ENCODE results near the gene HLA-DQB2.
"Not testable (repeated sequence)": the region's sequence is repeated elsewhere in the genome, so short reads cannot be mapped to it uniquely, and the experiment has no call there.

Gene HLA-DQB2

DNA sequence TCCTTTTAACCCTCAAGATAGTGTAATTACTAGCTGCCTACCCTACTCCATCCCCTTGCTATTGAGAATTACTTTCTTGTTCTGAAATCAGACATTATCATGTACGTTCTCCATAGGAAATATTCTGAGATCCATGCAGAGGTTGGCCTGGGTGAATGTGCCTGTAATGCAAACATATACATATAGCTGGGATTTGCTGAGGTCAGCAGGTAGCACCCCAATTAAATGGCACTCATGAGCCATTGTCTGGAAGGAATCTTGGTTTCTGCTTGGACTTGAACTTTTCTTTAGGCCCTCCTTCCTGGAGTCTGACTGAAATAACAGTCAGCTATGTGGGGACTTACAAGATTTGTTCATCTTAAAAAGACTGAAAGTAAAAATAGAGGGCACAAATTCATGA is 3.7 kb downstream of the HLA-DQB2 start:
- TF ChIP-seq POLR2A (IDR thresholded peaks at IDR 0.05; ENCODE audit: low read depth, low read length), result no peak
- DNase-seq (ENCODE audit: insufficient read length, low spot score) (no peak), FAIRE-seq (no peak)

DNA sequence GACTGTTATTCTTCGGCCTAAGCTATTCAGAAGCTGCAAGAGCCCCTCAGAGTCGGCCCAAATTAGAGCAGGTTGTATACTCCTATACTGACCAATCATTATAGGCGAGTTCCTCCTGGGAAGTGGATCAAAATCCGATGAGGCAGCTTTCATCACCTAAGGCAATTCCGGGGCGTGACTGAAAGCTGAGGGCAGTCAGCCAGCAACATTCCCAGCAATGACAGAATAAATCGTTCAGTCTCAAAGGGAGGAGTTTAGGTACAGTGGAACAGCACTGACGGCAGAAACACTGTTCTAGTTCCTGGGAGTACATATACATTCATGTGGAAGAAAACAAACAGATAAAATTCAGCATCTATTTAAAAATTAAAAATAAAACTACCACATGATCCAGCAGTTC is 10.8 kb downstream of the HLA-DQB2 start:
- FAIRE-seq, result no peak
- DNase-seq (ENCODE audit: insufficient read length, low spot score), result no peak
- TF ChIP-seq PAX5 (IDR thresholded peaks at IDR 0.05; ENCODE audit: insufficient read depth, low read length, severe bottlenecking), result no peak
- TF ChIP-seq POLR2A (IDR thresholded peaks at IDR 0.05; ENCODE audit: low read depth, low read length), result no peak
- no peak for TF ChIP-seq SPI1 (IDR thresholded peaks at IDR 0.05; ENCODE audit: low read depth, low read length)
- no peak for TF ChIP-seq POU2F2 (IDR thresholded peaks at IDR 0.05; ENCODE audit: low read depth, low read length)
- TF ChIP-seq POLR2AphosphoS5 (IDR thresholded peaks at IDR 0.05; ENCODE audit: low read depth, low read length), result no peak
- TF ChIP-seq TAF1 (IDR thresholded peaks at IDR 0.05; ENCODE audit: low read depth, low read length), result no peak

DNA sequence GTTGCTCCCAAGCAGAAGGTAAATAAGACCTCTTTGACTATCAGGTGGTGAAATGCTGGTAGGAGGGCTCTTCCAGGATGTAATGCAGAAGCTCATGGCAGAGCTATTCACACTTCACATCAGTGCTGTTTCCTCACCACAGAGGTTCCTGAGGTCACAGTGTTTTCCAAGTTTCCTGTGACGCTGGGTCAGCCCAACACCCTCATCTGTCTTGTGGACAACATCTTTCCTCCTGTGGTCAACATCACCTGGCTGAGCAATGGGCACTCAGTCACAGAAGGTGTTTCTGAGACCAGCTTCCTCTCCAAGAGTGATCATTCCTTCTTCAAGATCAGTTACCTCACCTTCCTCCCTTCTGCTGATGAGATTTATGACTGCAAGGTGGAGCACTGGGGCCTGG is 17.7 kb downstream of the HLA-DQB2 start:
- peak; percentile 89 for FAIRE-seq
- DNase-seq (ENCODE audit: insufficient read length, low spot score), result not testable (repeated sequence)

DNA sequence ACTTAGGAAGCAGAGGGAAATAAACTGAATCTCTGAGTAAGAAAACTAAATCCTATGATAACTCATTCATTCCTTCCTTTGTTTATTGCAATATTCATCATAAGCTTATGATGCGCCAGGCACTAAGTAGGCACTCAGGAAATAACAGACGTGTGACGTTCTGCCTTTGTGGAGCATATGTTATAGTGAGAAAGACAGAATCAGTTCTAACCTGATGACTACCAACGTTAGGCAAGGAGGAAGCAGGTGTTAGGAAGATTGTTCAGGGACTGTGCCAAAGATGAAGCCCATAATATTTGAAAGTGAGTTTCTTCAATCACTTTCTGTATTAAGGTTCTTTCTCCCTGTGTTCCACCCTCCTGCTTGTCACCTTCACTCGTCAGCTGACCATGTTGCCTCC is 18.6 kb downstream of the HLA-DQB2 start:
- FAIRE-seq (no peak), DNase-seq (ENCODE audit: insufficient read length, low spot score) (no peak)
- TF ChIP-seq POLR2AphosphoS5 (IDR thresholded peaks at IDR 0.05; ENCODE audit: low read depth, low read length) (no peak), SPI1 (IDR thresholded peaks at IDR 0.05; ENCODE audit: low read depth, low read length) (no peak)

DNA sequence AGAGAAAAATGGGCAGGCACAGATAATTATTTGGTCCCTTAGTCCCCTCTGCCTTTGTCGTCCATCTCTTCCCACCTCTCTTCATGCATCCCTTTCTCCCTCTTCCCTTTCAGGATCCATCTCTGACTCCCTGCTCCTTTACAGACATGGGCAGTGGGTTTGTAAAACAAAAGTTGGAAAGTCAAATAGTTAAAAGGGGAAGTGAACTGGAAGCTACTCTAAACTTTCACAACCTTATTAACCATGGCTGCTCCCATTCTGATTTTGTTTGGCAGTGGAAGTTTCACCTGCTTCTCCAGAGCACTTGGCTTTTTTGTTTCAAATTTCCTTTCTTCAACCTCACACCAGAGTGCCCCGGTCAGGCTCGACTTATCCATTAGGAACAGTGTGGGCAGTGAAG is 21.0 kb downstream of the HLA-DQB2 start:
- TF ChIP-seq SPI1 (IDR thresholded peaks at IDR 0.05; ENCODE audit: low read depth, low read length), result peak; percentile 62
- no peak for TF ChIP-seq POLR2A (IDR thresholded peaks at IDR 0.05; ENCODE audit: low read depth, low read length)
- no peak for TF ChIP-seq POU2F2 (IDR thresholded peaks at IDR 0.05; ENCODE audit: low read depth, low read length)
- TF ChIP-seq TAF1 (IDR thresholded peaks at IDR 0.05; ENCODE audit: low read depth, low read length), result no peak
- TF ChIP-seq PAX5 (IDR thresholded peaks at IDR 0.05; ENCODE audit: insufficient read depth, low read length, severe bottlenecking), result no peak
- TF ChIP-seq POLR2AphosphoS5 (IDR thresholded peaks at IDR 0.05; ENCODE audit: low read depth, low read length), result no peak
- FAIRE-seq (no peak), DNase-seq (ENCODE audit: insufficient read length, low spot score) (no peak)

DNA sequence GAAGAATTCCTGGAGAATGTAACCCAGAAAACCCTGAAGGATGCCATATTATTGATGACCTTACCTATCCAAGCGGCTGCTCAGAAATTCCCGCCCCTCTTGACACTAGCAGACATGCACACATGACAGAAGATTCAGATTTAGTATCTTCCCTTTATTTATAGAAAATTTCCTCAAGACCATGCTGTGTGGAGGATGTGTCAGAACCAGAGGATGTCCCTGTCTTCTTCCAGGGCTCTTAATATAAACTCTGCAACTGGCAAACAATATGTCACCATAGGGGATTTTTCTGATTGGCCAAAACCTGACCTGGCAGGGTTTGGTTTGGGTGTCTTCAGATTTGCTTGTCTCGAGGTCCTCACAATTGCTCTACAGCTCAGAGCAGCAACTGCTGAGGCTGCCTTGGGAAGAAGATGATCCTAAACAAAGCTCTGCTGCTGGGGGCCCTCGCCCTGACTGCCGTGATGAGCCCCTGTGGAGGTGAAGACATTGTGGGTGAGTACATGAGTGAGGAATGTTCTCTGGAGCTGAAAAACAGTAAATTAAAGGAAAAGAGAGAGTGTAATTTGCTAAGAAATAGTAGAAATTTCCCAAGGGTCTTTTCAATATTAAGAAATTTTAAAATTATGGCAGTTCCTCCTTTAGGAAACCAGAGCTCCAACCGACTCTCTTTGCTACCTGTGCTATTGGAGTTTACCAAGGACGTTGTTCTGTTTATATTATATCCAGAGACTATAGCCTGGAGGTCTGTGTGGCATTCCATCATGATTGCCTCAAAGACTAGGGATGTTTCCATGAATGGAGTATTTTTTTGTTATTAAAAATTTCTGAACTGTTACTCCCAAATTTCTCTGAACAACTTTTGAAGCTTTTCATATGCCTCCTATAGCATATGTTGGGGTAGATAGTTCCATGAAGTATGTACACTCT is 22.0 kb downstream of the HLA-DQB2 start, which contains the start of gene HLA-DQA2:
TSS of gene HLA-DQA2 (plus strand) at position 361 of the 930 bp plus-strand sequence. CDS start at position 414, 53 bp downstream.
- TF ChIP-seq SPI1 (IDR thresholded peaks at IDR 0.05; ENCODE audit: low read depth, low read length) (no peak), POLR2A (IDR thresholded peaks at IDR 0.05; ENCODE audit: low read depth, low read length) (no peak), POU2F2 (IDR thresholded peaks at IDR 0.05; ENCODE audit: low read depth, low read length) (no peak), POLR2AphosphoS5 (IDR thresholded peaks at IDR 0.05; ENCODE audit: low read depth, low read length) (no peak), PAX5 (IDR thresholded peaks at IDR 0.05; ENCODE audit: insufficient read depth, low read length, severe bottlenecking) (no peak), TAF1 (IDR thresholded peaks at IDR 0.05; ENCODE audit: low read depth, low read length) (no peak)
- no peak for FAIRE-seq
- no peak for DNase-seq (ENCODE audit: insufficient read length, low spot score)

DNA sequence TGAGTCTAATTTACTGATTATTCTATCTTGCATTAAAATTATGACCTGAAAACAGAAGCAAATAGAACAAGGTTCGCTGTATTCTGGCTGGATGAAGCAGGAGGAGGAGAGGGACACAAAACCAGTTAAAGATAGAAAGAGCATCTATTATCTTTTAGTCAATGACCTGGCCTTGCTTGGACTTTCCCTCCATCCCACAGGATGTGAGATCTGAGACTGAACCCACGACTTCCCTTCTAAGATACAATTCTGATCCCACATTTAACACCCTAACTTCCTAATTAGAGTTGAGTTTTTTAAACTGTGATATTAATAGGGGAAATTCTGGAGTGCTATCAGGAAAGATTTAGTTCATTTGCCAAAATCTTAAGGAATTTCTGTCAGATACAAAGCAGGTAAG is 25.2 kb downstream of the HLA-DQB2 start:
- TF ChIP-seq PAX5 (IDR thresholded peaks at IDR 0.05; ENCODE audit: insufficient read depth, low read length, severe bottlenecking) (no peak), POU2F2 (IDR thresholded peaks at IDR 0.05; ENCODE audit: low read depth, low read length) (no peak), SPI1 (IDR thresholded peaks at IDR 0.05; ENCODE audit: low read depth, low read length) (peak; percentile 33; the same call in 1 of the 2 replicates)
- FAIRE-seq (no peak), DNase-seq (ENCODE audit: insufficient read length, low spot score) (no peak)

DNA sequence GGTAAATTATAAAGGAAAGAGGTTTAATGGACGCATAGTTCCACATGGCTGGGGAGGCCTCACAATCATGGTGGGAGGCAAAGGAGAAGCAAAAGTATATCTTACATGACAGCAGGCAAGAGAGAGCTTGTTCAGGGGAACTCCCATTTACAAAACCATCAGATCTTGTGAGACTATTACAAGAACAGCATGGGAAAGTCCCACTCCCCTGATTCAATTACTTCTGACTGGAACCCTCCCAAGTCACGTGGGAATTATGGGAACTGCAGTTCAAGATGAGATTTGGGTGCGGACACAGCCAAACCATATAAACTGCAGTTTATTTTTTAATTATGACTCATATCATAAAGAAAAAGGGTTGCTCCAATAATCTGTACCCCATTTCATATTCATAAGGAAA is 44.5 kb downstream of the HLA-DQB2 start:
- no peak for TF ChIP-seq SPI1 (IDR thresholded peaks at IDR 0.05; ENCODE audit: low read depth, low read length)
- TF ChIP-seq POLR2A (IDR thresholded peaks at IDR 0.05; ENCODE audit: low read depth, low read length), result no peak
- no peak for TF ChIP-seq POLR2AphosphoS5 (IDR thresholded peaks at IDR 0.05; ENCODE audit: low read depth, low read length)
- TF ChIP-seq POU2F2 (IDR thresholded peaks at IDR 0.05; ENCODE audit: low read depth, low read length), result no peak
- TF ChIP-seq PAX5 (IDR thresholded peaks at IDR 0.05; ENCODE audit: insufficient read depth, low read length, severe bottlenecking), result no peak
- TF ChIP-seq TAF1 (IDR thresholded peaks at IDR 0.05; ENCODE audit: low read depth, low read length), result no peak
- DNase-seq (ENCODE audit: insufficient read length, low spot score) (no peak), FAIRE-seq (peak; percentile 38)

DNA sequence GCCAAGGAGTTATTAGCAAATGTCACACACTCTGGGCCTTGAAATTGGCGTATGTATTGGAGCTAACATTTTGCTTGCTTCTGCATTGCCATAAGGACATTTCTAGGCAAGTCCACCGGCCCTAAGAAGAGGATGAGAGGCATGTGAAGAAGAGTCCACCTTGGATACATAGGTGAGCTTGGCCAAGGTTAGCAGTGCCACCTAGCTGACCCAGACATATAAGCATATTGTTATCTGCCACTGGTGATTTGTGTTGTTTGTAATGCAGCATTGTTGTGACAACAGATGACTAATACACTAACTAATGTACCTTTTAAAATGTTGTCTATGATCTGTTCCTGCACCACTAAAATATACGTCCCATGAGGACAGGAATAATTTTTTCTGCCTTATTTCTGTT is 46.9 kb downstream of the HLA-DQB2 start:
- no peak for TF ChIP-seq POLR2AphosphoS5 (IDR thresholded peaks at IDR 0.05; ENCODE audit: low read depth, low read length)
- no peak for TF ChIP-seq POLR2A (IDR thresholded peaks at IDR 0.05; ENCODE audit: low read depth, low read length)
- TF ChIP-seq PAX5 (IDR thresholded peaks at IDR 0.05; ENCODE audit: insufficient read depth, low read length, severe bottlenecking), result no peak
- no peak for TF ChIP-seq POU2F2 (IDR thresholded peaks at IDR 0.05; ENCODE audit: low read depth, low read length)
- no peak for TF ChIP-seq SPI1 (IDR thresholded peaks at IDR 0.05; ENCODE audit: low read depth, low read length)
- no peak for TF ChIP-seq TAF1 (IDR thresholded peaks at IDR 0.05; ENCODE audit: low read depth, low read length)
- peak; percentile 76 for FAIRE-seq
- DNase-seq (ENCODE audit: insufficient read length, low spot score), result no peak

DNA sequence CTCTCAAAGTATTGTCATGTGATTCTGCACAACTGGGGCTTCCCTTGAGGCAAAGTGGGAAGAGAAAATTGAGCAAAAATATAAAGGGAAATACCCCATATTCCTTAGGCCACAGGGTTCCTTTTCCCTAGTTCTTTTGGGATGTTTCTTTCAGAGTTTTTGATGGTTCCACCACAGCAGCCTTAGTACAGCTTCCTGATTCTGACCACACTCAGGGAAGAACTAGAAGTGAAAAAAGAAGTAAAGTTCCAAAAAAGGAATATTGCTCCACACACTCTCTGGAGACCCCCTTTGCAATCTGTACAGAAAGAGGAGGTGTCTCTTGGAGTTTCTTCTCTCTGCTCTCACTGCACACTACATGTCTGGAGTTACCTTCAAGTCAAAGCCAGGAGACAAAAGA is 50.1 kb downstream of the HLA-DQB2 start:
- TF ChIP-seq SPI1 (IDR thresholded peaks at IDR 0.05; ENCODE audit: low read depth, low read length), result no peak
- no peak for TF ChIP-seq POU2F2 (IDR thresholded peaks at IDR 0.05; ENCODE audit: low read depth, low read length)
- no peak for TF ChIP-seq PAX5 (IDR thresholded peaks at IDR 0.05; ENCODE audit: insufficient read depth, low read length, severe bottlenecking)
- TF ChIP-seq POLR2A (IDR thresholded peaks at IDR 0.05; ENCODE audit: low read depth, low read length), result no peak
- TF ChIP-seq POLR2AphosphoS5 (IDR thresholded peaks at IDR 0.05; ENCODE audit: low read depth, low read length), result no peak
- TF ChIP-seq TAF1 (IDR thresholded peaks at IDR 0.05; ENCODE audit: low read depth, low read length), result no peak
- no peak for FAIRE-seq

More for the DNA sequence above, 50.1 kb downstream of the HLA-DQB2 start:
- DNase-seq (ENCODE audit: insufficient read length, low spot score), result no peak
